ENCODE measurements around the gene FIG4. TPM values are rescaled to one million over a fixed set of nuclear protein-coding genes. Genes with fewer than 3 reads are reported as not detected.

The FIG4 gene
- total RNA-seq, 4 donors from 2014 or later, result 6.9 to 17.1 (median 10.6) TPM

- no peak for DNase-seq (ENCODE audit: low spot score in 2 of 2)
- no peak overlapping the region for H3K4me3 ChIP-seq (ENCODE audit: low read depth, poor library complexity, severe bottlenecking)
- WGBS, 2 donors, result 52 to 62% methylated on average over 6 of the region's 6 CpGs
- no peak for TF ChIP-seq POLR2A (IDR thresholded peaks at IDR 0.05)
- no peak for TF ChIP-seq CTCF (IDR thresholded peaks at IDR 0.05)
- intact Hi-C loops (cut with DNase I; ENCODE audit: low total_unique reads), result no loop called here
Observed at GRCh38 chr6:109794201-109794923, 103.3 kb downstream of the FIG4 start.

- no peak for TF ChIP-seq POLR2A (IDR thresholded peaks at IDR 0.05)
- no peak for TF ChIP-seq CTCF (IDR thresholded peaks at IDR 0.05)
- 84 to 86% methylated on average over 4 of the region's 4 CpGs for WGBS, 2 donors
- H3K4me3 ChIP-seq (ENCODE audit: low read depth, poor library complexity, severe bottlenecking), result no peak overlapping the region
- intact Hi-C loops (cut with DNase I; ENCODE audit: low total_unique reads), result no loop called here
- DNase-seq (ENCODE audit: low spot score in 2 of 2), result no peak
Observed at GRCh38 chr6:109795994-109796555, 105.0 kb downstream of the FIG4 start.

- no peak for DNase-seq (ENCODE audit: low spot score in 2 of 2)
- TF ChIP-seq POLR2A (IDR thresholded peaks at IDR 0.05) (no peak), CTCF (IDR thresholded peaks at IDR 0.05) (no peak)
- intact Hi-C loops (cut with DNase I; ENCODE audit: low total_unique reads), result no loop called here
- no peak overlapping the region for H3K4me3 ChIP-seq (ENCODE audit: low read depth, poor library complexity, severe bottlenecking)
- WGBS, 2 donors, result 94 to 95% methylated on average over 5 of the region's 5 CpGs
Observed at GRCh38 chr6:109799129-109799528, 108.0 kb downstream of the FIG4 start.

- intact Hi-C loops (cut with DNase I; ENCODE audit: low total_unique reads), result no loop called here
- TF ChIP-seq CTCF (IDR thresholded peaks at IDR 0.05), result no peak
- TF ChIP-seq POLR2A (IDR thresholded peaks at IDR 0.05), result no peak
- no peak overlapping the region for H3K4me3 ChIP-seq (ENCODE audit: low read depth, poor library complexity, severe bottlenecking)
- 64 to 84% methylated on average over 3 of the region's 3 CpGs for WGBS, 2 donors
- DNase-seq (ENCODE audit: low spot score in 2 of 2), result no peak
Observed at GRCh38 chr6:109799664-109800063, 108.6 kb downstream of the FIG4 start.

- 54 to 64% methylated on average over 2 of the region's 2 CpGs for WGBS, 2 donors
- TF ChIP-seq POLR2A (IDR thresholded peaks at IDR 0.05) (no peak), CTCF (IDR thresholded peaks at IDR 0.05) (no peak)
Observed at GRCh38 chr6:109800771-109801170, 109.7 kb downstream of the FIG4 start.

More at GRCh38 chr6:109800771-109801170, 109.7 kb downstream of the FIG4 start:
- intact Hi-C loops (cut with DNase I; ENCODE audit: low total_unique reads), result no loop called here
- DNase-seq (ENCODE audit: low spot score in 2 of 2), result no peak
- H3K4me3 ChIP-seq (ENCODE audit: low read depth, poor library complexity, severe bottlenecking), result no peak overlapping the region

Measured in lower leg skin (tissue), 4 donors.